ELR (cell line): Measurements from ENCODE around the gene FAM181A.

Experiments
- DNase-seq: peaks from one replicate; pipeline ENCODE4 v3.0.0-alpha.2; 2015; ENCODE audit warnings: low read depth

Gene FAM181A

GRCh38 chr14:93929048-93929535 is 1.9 kb downstream of the FAM181A start:
- DNase-seq = no peak

- DNase-seq = no peak
Measured at GRCh38 chr14:93929657-93930056, 2.5 kb downstream of the FAM181A start.

- no peak for DNase-seq
Measured at GRCh38 chr14:93930296-93930988, 3.3 kb downstream of the FAM181A start.

GRCh38 chr14:93930989-93931307 is 3.8 kb downstream of the FAM181A start:
- no peak for DNase-seq

GRCh38 chr14:93932642-93933041 is 5.5 kb downstream of the FAM181A start:
- no peak for DNase-seq

GRCh38 chr14:93935213-93935612 is 8.1 kb downstream of the FAM181A start:
- DNase-seq = no peak

- peak; percentile 63 for DNase-seq
Measured at GRCh38 chr14:93936245-93936644, 9.1 kb downstream of the FAM181A start.

GRCh38 chr14:93936926-93937325 is 9.8 kb downstream of the FAM181A start:
- DNase-seq = no peak

- DNase-seq = no peak
Measured at GRCh38 chr14:93937519-93937918, 10.4 kb downstream of the FAM181A start.

GRCh38 chr14:93938751-93939303 is 11.7 kb downstream of the FAM181A start:
- DNase-seq = no peak

- DNase-seq = peak; percentile 76
Measured at GRCh38 chr14:93939304-93940229, 12.4 kb downstream of the FAM181A start.

- no peak for DNase-seq
Measured at GRCh38 chr14:93940437-93940836, 13.3 kb downstream of the FAM181A start.

- peak; percentile 94 for DNase-seq
Measured at GRCh38 chr14:93941293-93941910, 14.3 kb downstream of the FAM181A start.

GRCh38 chr14:93943052-93943451 is 15.9 kb downstream of the FAM181A start:
- DNase-seq = peak; percentile 84

- no peak for DNase-seq
Measured at GRCh38 chr14:93943930-93944329, 16.8 kb downstream of the FAM181A start.

- no peak for DNase-seq
Measured at GRCh38 chr14:93944348-93945069, 17.4 kb downstream of the FAM181A start.

- DNase-seq = no peak
Measured at GRCh38 chr14:93945070-93945399, 17.9 kb downstream of the FAM181A start.

GRCh38 chr14:93946104-93946503 is 19.0 kb downstream of the FAM181A start:
- peak; percentile 90 for DNase-seq

GRCh38 chr14:93946541-93947090 is 19.5 kb downstream of the FAM181A start:
- DNase-seq = peak; percentile 46

- DNase-seq = no peak
Measured at GRCh38 chr14:93947282-93947681, 20.1 kb downstream of the FAM181A start.

GRCh38 chr14:93949511-93950075 is 22.4 kb downstream of the FAM181A start:
- no peak for DNase-seq
